Small intestine (tissue), 7 donors: Measurements from ENCODE around the gene ZFP92. TPM values are rescaled to one million over a fixed set of nuclear protein-coding genes. Genes with fewer than 3 reads are reported as not detected.
"Not testable (repeated sequence)": the region's sequence is repeated elsewhere in the genome, so short reads cannot be mapped to it uniquely, and the experiment has no call there.

Experiments
- DNase-seq, 2 donors: peaks; one replicate each; pipeline versions ENCODE4 v3.0.0 to v3.0.0-alpha.2; 2013
- FAIRE-seq: peaks from 2 replicates; lab custom pipeline; 2012; peaks lifted over from hg19 to GRCh38; lab: Jason Lieb, UNC
- H3K27ac ChIP-seq, 3 donors: one replicate each; pipeline ENCODE4 v1.5.1; 2013; ENCODE audit warnings: low read length in 2 of 3, mild to moderate bottlenecking in 2 of 3, control low read depth in 1 of 3, inconsistent platforms in 1 of 3, low read depth in 1 of 3, moderate library complexity in 1 of 3
- H3K27me3 ChIP-seq, 3 donors: one replicate each; pipeline ENCODE4 v1.6.1; 2013; ENCODE audit warnings: low read length in 3 of 3, inconsistent platforms in 1 of 3; ENCODE audit not compliant: control insufficient read depth in 3 of 3, insufficient read depth in 3 of 3
- H3K36me3 ChIP-seq, 3 donors: one replicate each; pipeline ENCODE4 v1.6.1; 2013; ENCODE audit warnings: low read length in 3 of 3, inconsistent platforms in 1 of 3, low read depth in 1 of 3, mild to moderate bottlenecking in 1 of 3, moderate library complexity in 1 of 3; ENCODE audit not compliant: control insufficient read depth in 3 of 3, insufficient read depth in 2 of 3
- H3K4me1 ChIP-seq, 3 donors: one replicate each; pipeline ENCODE4 v1.6.1; 2013; ENCODE audit warnings: low read length in 2 of 3, inconsistent platforms in 1 of 3, low read depth in 1 of 3, mild to moderate bottlenecking in 1 of 3, moderate library complexity in 1 of 3; ENCODE audit not compliant: control insufficient read depth in 3 of 3, insufficient read depth in 2 of 3
- H3K4me3 ChIP-seq, 3 donors: one replicate each; pipeline ENCODE4 v1.5.1; 2013; ENCODE audit warnings: low read length in 3 of 3, control low read depth in 1 of 3, inconsistent platforms in 1 of 3, low read depth in 1 of 3, mild to moderate bottlenecking in 1 of 3, moderate library complexity in 1 of 3
- H3K9me3 ChIP-seq, 2 donors: one replicate each; pipeline ENCODE4 v1.6.1; 2013; ENCODE audit warnings: low read depth in 1 of 2, low read length in 1 of 2; ENCODE audit not compliant: control insufficient read depth in 2 of 2, insufficient read depth in 1 of 2
- WGBS, 3 donors: extraction: QIAGEN DNeasy Blood & Tissue Kit; methylation state at CpG; one replicate each; pipeline ENCODE4 v1.1.7; 2013; 5-methylcytosine and 5-hydroxymethylcytosine counted together
- polyA plus RNA-seq, 4 donors: library from polyadenylated mRNA; stranded (reverse) in 3 of 4; unstranded in 1 of 4; fragments of 200-250 nt in 3 of 4; fragments of 120-200 nt in 1 of 4; gene quantifications; one replicate each; pipeline versions ENCODE4 v1.2.1 to v1.2.3, GENCODE V29; 2013
- donor health status: healthy with polysubstance abuse.
- donor health status: control.
- donor health status: control.
- donor health status: Bipolar disorder and iron deficiency.
- donor health status: healthy.

Gene ZFP92
- polyA plus RNA-seq, 4 donors: 0.27 to 3.8 (median 0.42) TPM; not detected in 1

DNA sequence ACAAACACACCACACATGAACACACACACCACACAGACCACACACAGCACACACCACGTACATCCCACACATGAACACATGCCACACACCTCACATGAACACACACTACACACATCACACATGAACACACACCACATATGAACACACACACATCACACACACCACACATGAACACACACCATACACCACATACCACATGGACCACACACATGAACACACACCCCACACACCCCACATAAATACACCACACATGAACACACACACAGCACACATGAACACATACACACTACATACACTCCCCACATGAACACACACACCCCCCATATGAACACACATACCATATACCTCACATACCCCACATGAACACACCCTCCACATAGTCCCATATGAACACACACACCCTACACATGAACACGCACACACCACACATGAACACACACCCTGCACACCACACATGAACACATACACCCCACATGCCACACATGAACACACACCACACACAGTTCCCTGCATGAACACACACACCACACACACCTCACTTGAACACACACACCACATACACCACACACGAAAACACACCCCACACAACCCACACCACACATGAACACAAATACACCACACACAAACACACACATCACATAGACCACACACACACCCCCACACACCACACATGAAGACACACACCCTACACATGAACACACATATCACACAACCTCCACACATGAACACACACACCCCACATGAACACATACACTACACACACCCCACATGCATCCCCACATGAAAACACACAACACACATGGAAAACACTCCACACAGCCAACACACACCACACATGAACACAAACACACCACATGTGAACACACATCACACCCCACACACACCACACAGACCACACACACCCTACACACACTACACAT, 28.4 kb upstream of the ZFP92 start:
- FAIRE-seq (no peak), DNase-seq (no peak)
- WGBS, 3 donors: 87 to 93% (median 90%) methylated on average over 3 of the region's 3 CpGs
- Histone ChIP-seq H3K27me3 (no peaks in the 10 kb centered on the region), H3K27ac (peak overlapping the region in 1 of 3 donors; percentile 43), H3K36me3 (no peaks in the 10 kb centered on the region), H3K9me3 (no peaks in the 10 kb centered on the region), H3K4me3 (no peak overlapping the region), H3K4me1 (no peaks in the 10 kb centered on the region)

DNA sequence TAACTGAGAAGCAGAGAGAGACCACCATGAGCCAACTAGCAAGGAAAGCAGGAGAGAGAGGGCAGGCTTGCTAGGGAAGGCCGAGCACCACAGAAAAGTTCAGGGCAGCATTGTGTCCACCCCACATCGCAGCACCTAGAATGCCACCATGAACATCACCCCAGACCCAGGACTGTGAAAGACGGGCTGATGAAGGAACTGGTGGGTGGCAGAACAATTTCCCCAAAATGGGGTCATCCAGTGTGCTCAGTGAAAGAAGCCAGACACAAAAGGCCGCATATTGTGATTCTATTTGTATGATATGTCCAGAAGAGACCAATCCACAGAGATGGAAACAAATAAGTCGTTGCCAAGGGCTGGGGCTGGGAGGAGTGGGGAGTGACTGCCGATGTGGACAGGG, 26.9 kb upstream of the ZFP92 start:
- H3K9me3 ChIP-seq: no peaks in the 10 kb centered on the region
- H3K27ac ChIP-seq: no peak overlapping the region
- H3K4me3 ChIP-seq: no peak overlapping the region
- 76 to 84% (median 84%) methylated on average over 6 of the region's 6 CpGs for WGBS, 3 donors
- FAIRE-seq: no peak
- DNase-seq: no peak
- H3K36me3 ChIP-seq: no peaks in the 10 kb centered on the region
- no peaks in the 10 kb centered on the region for H3K27me3 ChIP-seq
- no peaks in the 10 kb centered on the region for H3K4me1 ChIP-seq

GRCh38 chrX:153384973-153385372, 26.3 kb upstream of the ZFP92 start:
- not testable (repeated sequence) for H3K4me3 ChIP-seq, H3K36me3 ChIP-seq, H3K27ac ChIP-seq, H3K9me3 ChIP-seq, H3K27me3 ChIP-seq, FAIRE-seq, DNase-seq, H3K4me1 ChIP-seq
- WGBS, 3 donors: 42 to 71% (median 48%) methylated on average over 2 of the region's 2 CpGs

GRCh38 chrX:153386097-153386496, 25.2 kb upstream of the ZFP92 start:
- H3K27me3 ChIP-seq: no peaks in the 10 kb centered on the region
- no peak overlapping the region for H3K4me3 ChIP-seq
- FAIRE-seq (no peak), DNase-seq (no peak)
- H3K36me3 ChIP-seq: no peaks in the 10 kb centered on the region
- 77 to 81% (median 77%) methylated on average over 5 of the region's 5 CpGs for WGBS, 3 donors
- no peak overlapping the region for H3K27ac ChIP-seq
- H3K4me1 ChIP-seq: no peaks in the 10 kb centered on the region
- no peaks in the 10 kb centered on the region for H3K9me3 ChIP-seq

- Histone ChIP-seq H3K4me1 (no peaks in the 10 kb centered on the region), H3K9me3 (no peaks in the 10 kb centered on the region), H3K27me3 (no peaks in the 10 kb centered on the region), H3K27ac (no peak overlapping the region), H3K36me3 (no peaks in the 10 kb centered on the region), H3K4me3 (no peak overlapping the region)
- 59 to 79% (median 70%) methylated on average over 5 of the region's 5 CpGs for WGBS, 3 donors
- FAIRE-seq (no peak), DNase-seq (no peak)
Observed at GRCh38 chrX:153387345-153387744, 23.9 kb upstream of the ZFP92 start.

GRCh38 chrX:153387987-153388721, 23.1 kb upstream of the ZFP92 start:
- no peak overlapping the region for H3K27ac ChIP-seq
- no peaks in the 10 kb centered on the region for H3K27me3 ChIP-seq
- no peaks in the 10 kb centered on the region for H3K36me3 ChIP-seq
- no peaks in the 10 kb centered on the region for H3K9me3 ChIP-seq
- H3K4me1 ChIP-seq: no peaks in the 10 kb centered on the region
- no peak overlapping the region for H3K4me3 ChIP-seq
- DNase-seq (no peak), FAIRE-seq (no peak)
- WGBS, 3 donors: 77 to 83% (median 78%) methylated on average over 9 to 10 of the region's 10 CpGs

DNA sequence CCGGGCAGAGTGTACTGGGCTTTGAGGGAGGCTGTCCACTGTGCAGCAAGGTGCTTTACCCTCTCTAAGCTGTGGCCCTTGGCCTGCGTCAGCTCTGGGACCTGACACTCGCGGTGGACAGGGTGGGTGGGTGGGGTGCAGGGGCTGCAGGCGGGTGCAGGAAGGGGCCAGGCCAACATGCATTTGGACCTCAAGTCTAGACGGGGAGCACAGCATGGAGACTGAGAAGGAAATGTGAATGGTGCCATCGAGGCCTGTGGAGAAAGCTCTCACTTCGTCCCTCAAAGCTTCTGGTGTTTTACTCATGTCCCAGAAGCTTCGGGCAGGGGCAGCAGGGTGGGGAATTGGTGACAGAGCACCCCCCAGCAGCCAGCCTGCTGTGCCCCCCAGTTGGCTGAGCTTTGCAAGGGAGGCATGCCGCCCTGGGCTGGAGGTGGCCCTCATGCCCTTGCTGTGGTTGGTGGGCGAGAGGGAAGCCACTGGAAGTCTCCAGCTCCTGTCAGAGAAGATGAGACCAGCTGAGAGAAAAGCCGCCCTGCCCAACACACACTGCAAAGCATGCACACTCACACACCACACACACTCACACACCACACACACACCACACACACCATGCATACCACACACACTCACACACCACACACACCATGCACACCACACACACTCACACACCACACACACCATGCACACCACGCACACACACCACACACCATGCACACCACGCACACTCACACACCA, 22.4 kb upstream of the ZFP92 start:
- H3K36me3 ChIP-seq: no peaks in the 10 kb centered on the region
- no peaks in the 10 kb centered on the region for H3K9me3 ChIP-seq
- no peaks in the 10 kb centered on the region for H3K27me3 ChIP-seq
- H3K4me3 ChIP-seq: no peak overlapping the region
- 82 to 86% (median 83%) methylated on average over 12 to 14 of the region's 14 CpGs for WGBS, 3 donors
- H3K4me1 ChIP-seq: no peaks in the 10 kb centered on the region
- no peak for FAIRE-seq
- no peak for DNase-seq
- no peak overlapping the region for H3K27ac ChIP-seq

GRCh38 chrX:153389460-153389768, 21.9 kb upstream of the ZFP92 start:
- not testable (repeated sequence) for DNase-seq, H3K4me1 ChIP-seq, FAIRE-seq, H3K9me3 ChIP-seq, H3K27ac ChIP-seq, H3K27me3 ChIP-seq, H3K4me3 ChIP-seq, H3K36me3 ChIP-seq
- 97 to 100% (median 98%) methylated on average over 2 to 6 of the region's 6 CpGs for WGBS, 3 donors
